HG02973 (cell line): ENCODE results near the gene TAOK3.
A peak's percentile ranks its signal among the peaks of the same experiment; 100 is the strongest.
"Not testable (repeated sequence)": the region's sequence is repeated elsewhere in the genome, so short reads cannot be mapped to it uniquely, and the experiment has no call there.

Experiments
- ATAC-seq: cut with Tn5 transposase; IDR thresholded peaks from one replicate; pipeline ENCODE4 v1.9.1; 2021; ENCODE audit warnings: moderate library complexity; ENCODE audit not compliant: unreplicated experiment

Gene TAOK3

DNA sequence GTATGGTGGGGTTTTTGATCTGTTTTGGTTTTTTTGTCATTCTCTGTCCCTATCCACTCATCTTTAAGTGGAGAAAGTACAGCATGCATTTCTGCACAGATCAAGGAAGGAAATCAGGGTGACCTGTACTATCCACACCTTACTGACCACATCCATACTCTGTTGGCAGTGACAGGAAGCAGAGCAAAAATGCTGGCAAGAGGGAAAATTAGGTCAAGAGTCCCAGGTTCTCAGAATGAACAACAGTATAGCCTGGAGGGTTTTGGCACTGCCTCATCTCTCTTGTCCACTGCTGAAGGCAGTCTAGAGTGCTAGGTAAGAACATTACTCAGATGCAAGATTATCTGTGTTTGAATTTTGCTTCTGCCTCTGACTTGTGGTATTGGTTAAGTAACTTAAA is 70.7 kb downstream of the TAOK3 start:
- no peak for ATAC-seq

DNA sequence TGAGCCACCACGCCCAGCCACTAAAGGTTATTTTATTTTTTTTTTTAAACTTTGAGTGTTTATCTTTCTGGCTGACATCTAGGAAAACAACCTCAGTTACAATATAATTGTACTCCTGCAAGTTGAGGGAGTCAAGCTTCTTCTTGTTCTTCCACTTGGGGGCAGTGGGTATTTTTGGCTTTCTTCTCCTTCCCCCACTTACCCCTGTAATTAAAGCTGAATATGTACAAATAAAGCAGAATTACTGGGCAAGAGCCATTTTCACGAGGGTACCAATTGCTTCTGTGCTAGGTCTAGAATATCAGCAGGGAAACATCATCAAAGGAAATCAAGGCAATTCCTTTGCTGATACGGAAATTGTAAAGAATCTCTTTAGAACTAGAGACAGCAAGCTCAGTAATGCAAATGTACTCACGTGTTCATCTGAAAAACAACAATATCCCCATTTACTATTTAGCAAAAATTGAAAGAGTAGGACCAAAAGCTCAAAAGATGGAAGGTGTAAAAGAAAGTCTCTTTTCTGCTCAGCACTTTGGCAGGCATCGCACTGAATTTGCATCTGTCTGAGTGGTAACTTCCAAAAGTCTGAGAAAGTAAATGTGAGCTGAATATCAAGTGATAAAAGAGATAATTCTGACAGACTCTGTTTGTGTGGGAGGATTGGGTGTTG is 72.8 kb downstream of the TAOK3 start:
- ATAC-seq: no peak

DNA sequence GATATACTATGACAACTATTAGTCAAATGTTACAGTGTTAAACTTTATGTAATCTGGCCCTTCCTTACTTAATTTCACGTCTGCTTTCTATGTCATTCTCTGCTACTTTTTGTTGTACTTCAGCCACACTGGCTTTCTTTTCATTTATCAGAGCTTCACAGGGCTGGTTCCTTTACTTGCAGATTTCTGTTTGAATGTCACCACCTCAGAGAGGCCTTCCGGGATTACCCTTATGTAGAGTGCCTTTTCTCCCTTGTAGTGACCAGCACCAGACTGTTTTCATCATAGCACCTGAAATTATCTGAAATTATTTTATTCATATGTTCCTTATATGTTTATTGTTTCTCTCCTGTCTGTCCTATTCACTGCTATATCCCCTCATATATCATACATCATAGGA is 75.4 kb downstream of the TAOK3 start:
- ATAC-seq: no peak

DNA sequence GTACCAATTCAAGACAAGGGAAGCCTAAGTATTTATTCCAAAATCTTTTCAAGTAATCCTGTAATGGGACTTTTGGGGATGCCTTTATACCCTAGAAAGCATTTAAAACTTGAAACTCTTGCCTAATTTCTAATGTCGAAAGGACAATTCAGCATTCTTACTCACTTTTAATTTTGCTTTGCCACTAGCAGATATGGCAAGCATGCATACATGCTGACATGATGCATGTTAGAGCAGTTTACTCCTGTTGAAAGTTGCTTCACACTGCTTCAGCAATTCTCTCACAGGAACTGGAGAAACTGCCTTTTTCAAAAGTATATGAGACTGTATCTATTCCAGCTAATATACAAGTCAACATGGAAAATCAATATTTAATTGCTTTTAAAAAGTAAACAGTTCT is 79.9 kb downstream of the TAOK3 start:
- no peak for ATAC-seq

DNA sequence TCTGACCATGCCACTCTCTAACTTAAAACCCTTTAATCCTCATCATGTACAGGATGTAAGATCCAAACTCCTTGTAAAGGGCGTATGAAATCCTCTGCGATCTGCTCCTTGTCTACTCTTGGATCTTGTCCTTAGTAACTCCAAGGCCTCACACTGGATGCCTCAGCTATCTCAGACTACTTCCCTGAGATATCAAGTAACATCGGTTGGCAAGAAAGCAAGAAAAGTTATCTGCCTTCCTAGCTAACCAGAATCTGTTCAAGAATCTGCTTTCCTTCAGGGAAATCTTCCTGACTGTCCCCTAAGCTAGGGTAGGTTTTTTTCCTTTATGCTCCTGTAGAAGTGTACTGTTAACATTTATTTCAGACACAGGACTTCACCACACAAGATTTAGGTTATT is 82.6 kb downstream of the TAOK3 start:
- ATAC-seq: no peak

DNA sequence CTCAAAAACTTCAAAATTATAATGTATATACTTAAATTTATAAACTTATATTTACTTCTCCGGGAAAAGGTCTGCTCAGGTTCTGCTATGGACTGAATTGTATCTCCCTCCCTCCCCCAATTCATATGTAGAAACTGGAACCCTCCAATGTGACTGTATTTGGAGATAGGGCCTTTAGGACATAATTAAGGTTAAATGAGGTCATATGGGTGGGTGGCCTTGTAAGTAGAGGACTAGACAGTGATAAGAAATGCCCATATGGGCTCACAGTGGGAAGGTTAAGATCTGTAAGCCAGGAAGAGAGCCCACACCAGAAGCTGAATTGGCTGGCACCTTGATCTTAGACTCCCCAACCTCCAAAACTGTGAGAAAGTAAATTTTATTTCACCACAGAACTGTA is 84.5 kb downstream of the TAOK3 start:
- ATAC-seq: no peak

DNA sequence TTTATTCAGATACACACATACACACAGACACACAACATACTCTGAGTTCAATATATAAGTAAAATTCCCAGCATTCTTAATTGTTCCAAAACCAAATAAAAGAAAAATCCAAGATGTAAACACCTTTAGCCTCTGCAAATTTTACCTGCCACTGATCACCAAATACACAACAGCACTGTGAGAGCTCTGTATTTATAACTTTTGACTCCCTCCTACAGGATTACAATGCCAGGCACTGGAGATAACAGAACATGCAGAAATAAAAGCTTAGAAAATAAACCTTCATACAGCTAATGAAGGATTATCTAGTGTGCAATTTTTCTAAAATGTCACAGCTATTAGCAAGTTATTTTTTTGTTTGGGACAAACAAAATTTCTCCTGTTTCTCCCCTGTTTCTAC is 85.0 kb downstream of the TAOK3 start:
- no peak for ATAC-seq

DNA sequence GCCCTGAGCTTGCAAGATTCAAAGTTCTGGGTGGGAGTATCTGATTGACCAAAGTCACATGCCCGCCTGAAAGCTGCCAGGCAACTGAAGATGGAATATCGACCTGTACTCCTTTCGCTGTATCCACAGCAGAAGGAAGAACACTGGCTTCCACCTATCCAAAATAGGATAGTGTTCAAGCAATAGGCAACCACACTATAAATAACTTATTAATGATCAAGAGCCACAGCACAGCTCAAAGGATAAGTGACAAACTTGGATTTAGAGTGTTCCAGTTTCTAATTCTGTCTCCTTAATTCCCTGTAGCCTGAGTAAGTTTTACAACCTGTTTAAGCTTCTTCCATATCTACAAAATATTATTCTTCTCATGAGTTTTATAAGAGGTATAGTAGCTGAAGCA is 89.9 kb downstream of the TAOK3 start:
- no peak for ATAC-seq

DNA sequence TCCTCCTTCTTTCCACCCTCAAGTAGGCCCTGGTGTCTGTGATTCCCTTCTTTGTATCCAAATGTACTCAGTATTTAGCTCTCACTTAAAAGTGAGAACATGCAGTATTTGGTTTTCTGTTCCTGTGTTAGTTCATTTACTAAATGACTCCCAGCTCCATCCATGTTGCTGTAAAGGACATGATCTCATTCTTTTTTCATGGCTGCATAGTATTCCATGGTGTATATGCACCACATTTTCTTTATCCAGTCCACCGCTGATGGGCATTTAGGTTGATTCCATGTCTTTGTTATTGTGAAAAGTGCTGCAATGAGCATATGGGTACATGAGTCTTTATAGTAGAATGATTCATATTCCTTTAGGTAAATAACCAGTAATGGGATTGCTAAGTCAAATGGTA is 94.4 kb downstream of the TAOK3 start:
- not testable (repeated sequence) for ATAC-seq

DNA sequence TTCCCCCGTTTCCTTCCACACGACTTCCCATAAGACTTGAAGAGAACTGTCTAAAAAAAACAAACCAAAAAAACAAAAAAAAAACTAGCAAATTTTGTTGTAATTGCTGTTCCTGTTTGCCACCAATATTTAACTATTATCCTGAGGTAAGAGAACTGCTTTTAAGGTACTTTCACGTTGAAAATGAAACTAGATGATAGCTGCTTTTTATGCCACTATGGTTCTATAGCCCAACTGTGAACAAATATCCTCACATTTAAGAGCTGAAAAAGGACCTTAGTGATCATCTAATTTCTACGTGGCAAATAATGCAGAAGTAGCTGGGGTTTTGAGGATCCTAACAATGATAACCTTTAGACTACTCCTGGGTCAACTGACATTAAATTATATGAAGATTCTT is 98.6 kb downstream of the TAOK3 start:
- no peak for ATAC-seq

DNA sequence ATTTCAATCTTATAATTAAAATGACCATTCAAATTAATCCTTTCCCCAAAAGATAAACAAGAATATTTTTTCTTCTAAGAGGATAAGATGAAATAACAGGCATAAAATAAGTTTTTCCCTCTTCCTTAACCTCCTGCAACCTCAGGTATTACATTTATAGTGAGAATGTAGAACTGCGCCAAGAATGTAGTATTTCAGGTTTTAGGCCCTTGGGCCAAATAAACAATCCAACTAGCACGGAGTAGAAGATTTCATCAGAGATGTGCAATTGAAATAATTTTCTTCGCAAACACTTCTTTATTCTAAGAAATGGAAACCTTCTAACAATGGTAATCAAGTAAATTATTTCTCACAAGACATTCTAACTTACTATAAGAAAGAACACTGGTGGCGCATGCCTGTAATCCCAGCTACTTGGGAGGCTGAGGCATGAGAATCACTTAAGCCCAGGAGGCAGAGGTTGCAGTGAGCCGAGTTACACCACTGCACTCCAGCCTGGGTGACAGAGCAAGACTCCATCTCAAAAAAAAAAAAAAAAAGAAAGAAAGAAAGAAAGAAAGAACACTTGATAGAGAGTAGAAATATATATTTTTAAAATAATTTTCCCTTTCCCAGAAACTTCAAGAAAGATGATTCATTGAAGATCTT is 100.8 kb downstream of the TAOK3 start:
- ATAC-seq: no peak

DNA sequence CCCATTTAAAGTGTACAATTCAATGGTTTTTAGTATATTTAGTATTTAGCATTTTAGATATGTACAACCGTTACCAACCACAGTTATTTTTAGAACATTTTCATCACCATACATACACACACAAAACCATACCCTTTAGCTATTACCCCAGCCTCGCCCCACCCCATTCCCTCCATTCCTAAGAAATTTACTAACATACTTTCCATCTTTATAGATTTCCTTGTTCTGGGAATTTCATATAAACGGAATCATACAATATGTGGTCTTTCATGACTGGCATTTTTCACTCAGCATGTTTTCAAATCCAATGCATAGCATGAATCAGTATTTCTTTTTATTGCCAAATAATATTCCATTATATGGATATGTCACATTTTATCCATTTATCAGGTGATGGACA is 101.5 kb downstream of the TAOK3 start:
- no peak for ATAC-seq

DNA sequence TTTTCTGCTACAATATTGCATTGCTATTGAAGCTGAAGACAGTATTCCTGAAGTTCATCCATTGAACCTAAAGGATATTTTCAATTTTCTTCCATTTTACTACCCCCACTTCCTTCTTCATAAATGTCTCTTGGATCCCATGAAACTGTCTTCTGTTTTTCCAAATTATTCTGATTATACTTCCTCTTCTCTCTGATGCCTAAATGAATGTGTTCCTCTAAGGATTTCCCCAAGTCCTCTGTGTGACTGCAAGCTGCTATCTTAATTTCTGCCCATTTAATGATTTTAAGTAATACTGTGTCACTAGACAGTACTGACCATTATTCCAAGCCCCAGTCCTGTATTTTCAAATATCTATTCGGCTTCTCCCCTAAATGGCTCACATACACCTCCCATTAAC is 102.9 kb downstream of the TAOK3 start:
- no peak for ATAC-seq

DNA sequence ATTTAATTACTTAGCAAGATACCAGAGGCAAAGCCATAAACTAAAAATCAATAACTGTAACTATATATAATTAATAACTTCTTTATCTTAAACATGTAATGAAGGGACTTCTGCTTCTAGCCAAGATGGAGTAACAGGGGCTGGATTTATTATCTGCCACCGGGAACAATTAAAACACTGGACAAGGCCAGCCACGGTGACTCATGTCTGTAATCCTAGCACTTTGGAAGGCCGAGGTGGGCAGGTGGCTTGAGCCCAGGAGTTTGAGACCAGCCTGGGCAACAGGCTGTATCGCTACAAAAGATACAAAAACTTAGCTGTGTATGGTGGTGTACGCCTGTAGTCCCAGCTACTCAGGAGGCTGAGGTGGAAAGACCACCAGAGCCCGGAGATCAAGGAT is 113.6 kb downstream of the TAOK3 start:
- no peak for ATAC-seq

DNA sequence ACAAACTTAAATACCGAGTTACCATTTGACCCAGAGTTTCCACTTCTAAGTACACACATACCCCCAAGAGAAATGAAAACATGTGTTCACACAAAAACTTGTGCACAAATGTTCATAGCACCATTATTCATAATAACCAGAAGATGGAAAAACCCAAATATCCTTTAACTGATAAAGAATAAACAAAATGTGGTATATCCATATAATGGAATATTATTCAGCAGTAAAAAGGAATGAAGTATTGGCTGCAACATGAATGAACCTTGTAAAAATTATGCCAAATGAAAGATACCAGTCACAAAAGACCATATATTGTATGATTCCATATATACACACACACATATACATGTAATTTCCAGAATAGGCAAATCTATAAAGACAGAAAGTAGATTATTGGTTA is 116.4 kb downstream of the TAOK3 start:
- no peak for ATAC-seq

DNA sequence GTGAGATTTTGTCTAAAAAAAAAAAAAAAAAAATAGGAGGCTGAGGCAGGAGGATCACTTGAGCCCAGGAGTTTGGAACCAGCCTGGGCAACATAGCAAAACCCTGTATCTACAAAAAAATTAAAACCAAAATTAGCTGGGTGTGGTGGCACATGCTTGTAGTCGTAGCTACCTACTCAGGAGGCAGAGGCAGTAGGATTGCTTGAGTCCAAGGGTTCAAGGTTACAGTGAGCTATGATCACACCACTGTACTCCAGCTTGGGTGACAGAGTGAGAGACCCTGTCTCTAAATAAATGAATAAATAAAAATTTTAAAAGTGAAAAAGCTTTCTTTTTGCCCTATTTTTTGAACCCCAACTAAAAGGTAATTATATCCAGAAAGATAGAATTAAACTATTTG is 123.2 kb downstream of the TAOK3 start:
- no peak for ATAC-seq

DNA sequence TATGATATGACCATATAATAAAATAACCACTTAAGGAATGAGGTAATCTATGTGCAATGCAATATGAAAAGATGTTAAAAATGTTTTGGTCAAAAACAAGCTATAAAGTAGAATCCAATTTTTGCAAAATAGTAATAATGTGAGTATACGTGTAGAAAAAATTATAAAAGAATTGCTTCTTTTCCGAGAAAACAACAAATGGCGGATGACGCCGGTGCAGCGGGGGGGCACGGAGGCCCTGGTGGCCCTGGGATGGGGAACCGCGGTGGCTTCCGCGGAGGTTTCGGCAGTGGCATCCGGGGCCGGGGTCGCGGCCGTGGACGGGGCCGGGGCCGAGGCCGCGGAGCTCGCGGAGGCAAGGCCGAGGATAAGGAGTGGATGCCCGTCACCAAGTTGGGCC is 126.8 kb downstream of the TAOK3 start:
- not testable (repeated sequence) for ATAC-seq

DNA sequence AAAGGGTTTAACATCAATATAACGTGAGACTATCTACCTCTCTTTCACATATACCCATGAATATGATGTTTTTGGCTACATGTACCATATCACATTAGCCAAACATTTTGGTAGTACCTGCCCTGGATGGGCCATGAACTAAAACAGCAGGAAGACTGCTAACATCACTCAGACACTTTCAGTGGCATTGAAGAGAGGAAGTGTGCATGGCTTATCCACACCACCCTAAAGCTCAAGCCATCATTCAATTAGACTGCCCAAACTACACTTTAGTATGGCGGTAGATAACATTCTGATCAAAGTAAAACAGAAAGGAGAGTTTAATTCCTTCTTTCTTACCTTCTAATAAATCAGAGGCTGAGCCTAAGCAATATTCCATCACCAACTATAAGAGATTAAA is 133.8 kb downstream of the TAOK3 start:
- no peak for ATAC-seq

DNA sequence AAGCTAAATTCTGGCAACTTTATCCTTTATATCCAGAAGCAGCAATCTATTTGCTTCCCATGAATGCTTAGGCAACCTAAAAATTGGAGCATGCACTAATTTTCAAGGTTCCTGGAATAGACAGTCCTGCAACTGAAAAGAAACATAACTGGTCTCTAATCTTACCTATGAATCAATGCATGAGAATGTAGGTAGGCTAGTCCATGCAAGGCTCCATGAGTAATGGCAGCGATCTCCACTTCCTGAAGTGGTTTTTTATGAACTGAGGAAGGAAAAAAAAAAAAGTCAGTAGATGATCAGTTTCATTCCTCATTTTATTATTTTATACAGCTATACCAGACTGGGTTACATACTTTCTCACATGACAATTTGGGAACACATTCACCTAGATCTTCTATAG is 134.8 kb downstream of the TAOK3 start:
- ATAC-seq: no peak

DNA sequence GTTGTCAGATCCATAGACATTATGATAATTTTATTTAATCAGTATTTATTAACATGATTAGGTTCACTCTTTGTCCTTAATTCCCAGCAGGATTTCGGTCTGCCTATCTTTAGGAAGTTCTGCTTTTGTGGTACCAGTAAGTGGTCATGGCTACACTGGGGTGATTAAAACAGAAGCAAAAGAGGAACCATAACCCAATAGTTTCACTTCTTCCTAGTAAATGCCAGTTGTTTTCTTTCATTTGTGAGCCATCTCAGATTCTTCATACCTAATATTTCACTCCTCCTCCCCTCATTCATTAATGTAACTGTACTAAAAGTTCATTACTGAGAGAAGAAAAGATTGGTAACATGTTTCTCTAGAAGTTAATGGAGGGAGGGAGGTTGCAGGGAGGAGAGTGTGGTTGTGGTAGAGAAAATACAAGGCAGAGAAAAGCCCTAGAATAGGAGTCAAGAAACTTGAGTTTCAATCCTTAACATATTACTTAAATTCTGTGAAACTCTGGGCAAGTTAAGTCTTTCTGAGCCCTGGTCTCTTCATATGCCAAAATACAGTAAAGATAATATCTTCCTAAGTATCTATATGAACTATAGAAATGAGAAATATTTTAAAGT is 135.5 kb downstream of the TAOK3 start:
- ATAC-seq: peak; percentile 89

DNA sequence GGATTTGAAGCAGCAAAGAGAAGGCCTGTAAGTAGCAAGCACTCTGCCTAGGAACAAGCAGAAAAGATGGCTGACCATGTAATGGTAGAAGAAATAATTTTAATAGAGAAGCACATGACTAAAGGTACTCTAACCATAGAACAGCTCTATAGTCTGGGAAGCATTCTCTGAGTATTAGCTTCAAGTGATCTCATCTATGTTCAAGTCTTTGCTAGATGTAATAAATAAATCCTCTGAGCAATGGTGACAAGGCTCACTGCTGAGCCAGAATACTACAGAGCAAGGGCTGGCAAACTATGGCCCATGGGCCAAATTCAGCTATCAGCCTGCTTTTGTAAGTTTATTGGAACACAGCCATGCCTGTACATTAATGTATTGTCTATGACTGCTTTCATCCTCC is 152.0 kb downstream of the TAOK3 start:
- no peak for ATAC-seq

DNA sequence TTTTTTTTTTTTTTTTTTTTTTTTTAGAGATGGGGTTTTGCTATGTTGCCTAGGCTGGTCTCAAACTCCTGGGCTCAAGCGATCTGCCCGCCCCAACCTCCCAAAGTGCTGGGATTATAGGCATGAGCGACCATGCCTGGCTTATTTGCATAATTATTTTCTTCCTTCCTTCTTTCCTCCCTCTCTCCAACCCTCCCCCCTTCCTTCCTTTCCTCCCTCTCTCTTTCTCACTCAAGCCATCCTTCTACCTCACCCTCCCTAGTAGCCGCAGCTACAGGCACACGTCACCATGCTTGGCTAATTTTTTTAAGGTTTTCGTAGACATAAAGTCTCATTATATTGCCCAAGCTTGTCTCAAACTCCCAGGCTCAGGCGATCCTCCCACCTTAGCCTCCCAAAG is 152.9 kb downstream of the TAOK3 start:
- ATAC-seq: no peak

DNA sequence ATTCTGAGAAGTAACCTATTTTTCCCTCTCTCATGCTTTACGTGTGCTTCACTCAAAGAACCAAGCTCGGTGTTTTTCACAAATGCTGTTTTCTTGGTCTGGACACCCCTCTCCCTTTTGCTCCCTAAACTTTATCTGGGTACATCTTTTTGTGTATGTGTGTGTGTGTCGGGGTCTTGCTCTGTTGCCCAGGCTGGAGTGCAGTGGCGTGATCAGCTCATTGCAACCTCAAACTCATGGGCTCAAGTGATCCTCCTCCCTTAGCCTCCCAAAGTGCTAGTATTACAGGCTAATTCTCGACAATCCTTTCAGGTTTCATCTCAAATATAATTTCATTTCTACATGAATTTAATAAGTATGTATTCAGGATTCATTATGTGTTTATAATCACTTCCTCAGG is 153.6 kb downstream of the TAOK3 start:
- ATAC-seq: no peak
